Neural progenitor cell (in vitro differentiated cells): ENCODE results near the gene MUC21.

Experiments
- CTCF ChIP-seq: fragments of 200-600 bp; sonication (generic); IDR thresholded peaks from 2 replicates; pipeline ENCODE4 v1.5.1; 2017; ENCODE audit warnings: antibody characterized with exemption, mild to moderate bottlenecking
- EZH2 ChIP-seq: fragments of 200-600 bp; sonication (generic); IDR thresholded peaks from 2 replicates; pipeline ENCODE4 v1.6.1; 2017; ENCODE audit warnings: antibody characterized with exemption, mild to moderate bottlenecking, moderate library complexity

- no peak for TF ChIP-seq CTCF
- TF ChIP-seq EZH2, result no peak
Measured at GRCh38 chr6:31009731-31010130, 26.2 kb downstream of the MUC21 start.
